IMR-90 (cell line): ENCODE results near the gene E4F1.

Experiments used
- CEBPB ChIP-seq: IDR thresholded peaks from 2 replicates; pipeline ENCODE4 v1.6.1; 2012; ENCODE audit warnings: low read depth, low read length, improper control_type of control experiment
- CHD1 ChIP-seq: IDR thresholded peaks from 2 replicates; pipeline ENCODE4 v1.6.1; 2012; ENCODE audit warnings: low read depth, low read length, improper control_type of control experiment
- POLR2A ChIP-seq: IDR thresholded peaks from 2 replicates; pipeline ENCODE4 v1.6.1; 2012; ENCODE audit warnings: mild to moderate bottlenecking, low read depth, low read length

DNA sequence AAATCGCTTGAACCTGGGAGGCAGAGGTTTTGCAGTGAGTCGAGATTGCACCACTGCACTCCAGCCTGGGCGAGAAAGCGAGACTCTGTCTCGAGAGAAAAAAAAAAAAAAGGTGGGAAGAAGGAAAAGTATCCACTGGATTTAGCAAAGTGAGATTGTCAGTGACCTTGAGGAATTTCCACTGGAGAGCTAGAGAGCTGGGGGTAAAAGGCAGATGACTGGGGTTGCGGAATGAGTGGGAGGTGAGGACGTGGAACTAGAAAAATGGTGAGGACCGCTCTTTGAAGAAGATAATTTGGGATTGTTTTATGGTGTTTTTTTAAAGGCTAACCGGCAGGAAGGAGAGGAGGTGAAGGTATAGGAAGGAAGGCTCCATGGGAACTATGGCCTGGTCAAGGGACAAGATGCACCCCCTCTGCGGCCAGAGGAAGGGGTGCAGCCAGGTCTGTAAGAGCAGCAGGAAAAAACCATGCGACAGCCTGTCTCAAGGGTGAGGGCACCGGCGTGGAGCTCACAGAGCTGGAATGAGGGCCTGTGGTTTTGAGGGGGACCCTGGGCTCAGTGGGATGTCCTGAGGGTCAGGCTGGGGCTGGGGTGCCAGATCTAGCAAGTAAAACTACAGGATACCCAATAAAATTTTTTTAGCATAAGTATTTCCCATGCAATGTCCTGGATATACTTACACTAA is 18.8 kb upstream of the E4F1 start:
- TF ChIP-seq CEBPB, result no peak
- no peak for TF ChIP-seq POLR2A
- TF ChIP-seq CHD1, result no peak
